ENCODE results near the gene ZBTB16. TPM values are rescaled to one million over a fixed set of nuclear protein-coding genes. Genes with fewer than 3 reads are reported as not detected.
A peak's percentile ranks its signal among the peaks of the same experiment; 100 is the strongest.

The ZBTB16 gene
- total RNA-seq, 2 donors from 2014 or later, result 17.2 to 20.7 TPM

GRCh38 chr11:114083391-114084252, 24.1 kb downstream of the ZBTB16 start:
- no peak for ATAC-seq
- no peaks in the 10 kb centered on the region for H3K9me3 ChIP-seq (ENCODE audit: control insufficient read depth, low read length, poor library complexity, severe bottlenecking)
- DNase-seq, result no peak
- peaks cover 62% of the 10 kb centered on the region for H3K4me1 Mint-ChIP-seq
- H3K36me3 Mint-ChIP-seq (ENCODE audit: low read depth), result no peaks in the 10 kb centered on the region
- peak overlapping the region; percentile 99 for H3K27ac Mint-ChIP-seq
- peak overlapping the region; percentile 43 for H3K4me3 Mint-ChIP-seq
- H3K27me3 Mint-ChIP-seq, result no peaks in the 10 kb centered on the region

- ATAC-seq (no peak), DNase-seq (no peak)
- H3K27me3 Mint-ChIP-seq, result no peaks in the 10 kb centered on the region
- peaks cover 62% of the 10 kb centered on the region for H3K4me1 Mint-ChIP-seq
- H3K36me3 Mint-ChIP-seq (ENCODE audit: low read depth), result no peaks in the 10 kb centered on the region
- H3K9me3 ChIP-seq (ENCODE audit: control insufficient read depth, low read length, poor library complexity, severe bottlenecking), result no peaks in the 10 kb centered on the region
- H3K4me3 Mint-ChIP-seq, result peak overlapping the region; percentile 41
- peak overlapping the region; percentile 99 for H3K27ac Mint-ChIP-seq
Observed at GRCh38 chr11:114084414-114084813, 24.9 kb downstream of the ZBTB16 start.

- H3K27me3 Mint-ChIP-seq, result no peaks in the 10 kb centered on the region
- no peak overlapping the region for H3K4me3 Mint-ChIP-seq
- H3K27ac Mint-ChIP-seq, result no peak overlapping the region
- H3K36me3 Mint-ChIP-seq (ENCODE audit: low read depth), result no peaks in the 10 kb centered on the region
- no peaks in the 10 kb centered on the region for H3K9me3 ChIP-seq (ENCODE audit: control insufficient read depth, low read length, poor library complexity, severe bottlenecking)
- H3K4me1 Mint-ChIP-seq, result peaks cover 53% of the 10 kb centered on the region
- DNase-seq (no peak), ATAC-seq (no peak)
Observed at GRCh38 chr11:114085965-114086793, 26.7 kb downstream of the ZBTB16 start.

- Mint-ChIP-seq H3K36me3 (ENCODE audit: low read depth) (no peaks in the 10 kb centered on the region), H3K4me1 (peaks cover 51% of the 10 kb centered on the region), H3K27me3 (no peaks in the 10 kb centered on the region), H3K4me3 (no peak overlapping the region), H3K27ac (peak overlapping the region; percentile 1)
- no peak for DNase-seq
- no peaks in the 10 kb centered on the region for H3K9me3 ChIP-seq (ENCODE audit: control insufficient read depth, low read length, poor library complexity, severe bottlenecking)
- no peak for ATAC-seq
Observed at GRCh38 chr11:114087025-114087424, 27.5 kb downstream of the ZBTB16 start.

GRCh38 chr11:114088216-114088615, 28.7 kb downstream of the ZBTB16 start:
- no peak overlapping the region for H3K4me3 Mint-ChIP-seq
- H3K4me1 Mint-ChIP-seq, result peaks cover 47% of the 10 kb centered on the region
- no peak for ATAC-seq
- no peaks in the 10 kb centered on the region for H3K27me3 Mint-ChIP-seq
- H3K9me3 ChIP-seq (ENCODE audit: control insufficient read depth, low read length, poor library complexity, severe bottlenecking), result no peaks in the 10 kb centered on the region
- H3K27ac Mint-ChIP-seq, result no peak overlapping the region
- H3K36me3 Mint-ChIP-seq (ENCODE audit: low read depth), result no peaks in the 10 kb centered on the region
- DNase-seq, result no peak

GRCh38 chr11:114088836-114089235, 29.3 kb downstream of the ZBTB16 start:
- H3K9me3 ChIP-seq (ENCODE audit: control insufficient read depth, low read length, poor library complexity, severe bottlenecking), result no peaks in the 10 kb centered on the region
- no peaks in the 10 kb centered on the region for H3K36me3 Mint-ChIP-seq (ENCODE audit: low read depth)
- DNase-seq, result no peak
- H3K4me3 Mint-ChIP-seq, result no peak overlapping the region
- H3K27me3 Mint-ChIP-seq, result no peaks in the 10 kb centered on the region
- H3K4me1 Mint-ChIP-seq, result peaks cover 44% of the 10 kb centered on the region
- no peak overlapping the region for H3K27ac Mint-ChIP-seq
- no peak for ATAC-seq

- ATAC-seq, result no peak
Observed at GRCh38 chr11:114089748-114090147, 30.2 kb downstream of the ZBTB16 start.

GRCh38 chr11:114090225-114090910, 30.9 kb downstream of the ZBTB16 start:
- peaks cover 41% of the 10 kb centered on the region for H3K4me1 Mint-ChIP-seq
- no peaks in the 10 kb centered on the region for H3K27me3 Mint-ChIP-seq
- no peaks in the 10 kb centered on the region for H3K9me3 ChIP-seq (ENCODE audit: control insufficient read depth, low read length, poor library complexity, severe bottlenecking)
- H3K27ac Mint-ChIP-seq, result peak overlapping the region; percentile 49
- H3K36me3 Mint-ChIP-seq (ENCODE audit: low read depth), result no peaks in the 10 kb centered on the region
- no peak for DNase-seq
- H3K4me3 Mint-ChIP-seq, result no peak overlapping the region
- ATAC-seq, result no peak

More at GRCh38 chr11:114089748-114090147, 30.2 kb downstream of the ZBTB16 start:
- no peak for DNase-seq
- no peaks in the 10 kb centered on the region for H3K27me3 Mint-ChIP-seq
- peak overlapping the region; percentile 49 for H3K27ac Mint-ChIP-seq
- H3K4me1 Mint-ChIP-seq, result peaks cover 39% of the 10 kb centered on the region
- H3K4me3 Mint-ChIP-seq, result no peak overlapping the region
- no peaks in the 10 kb centered on the region for H3K36me3 Mint-ChIP-seq (ENCODE audit: low read depth)
- H3K9me3 ChIP-seq (ENCODE audit: control insufficient read depth, low read length, poor library complexity, severe bottlenecking), result no peaks in the 10 kb centered on the region

GRCh38 chr11:114090976-114091375, 31.5 kb downstream of the ZBTB16 start:
- Mint-ChIP-seq H3K27ac (peak overlapping the region; percentile 49), H3K4me3 (no peak overlapping the region), H3K27me3 (no peaks in the 10 kb centered on the region), H3K4me1 (peaks cover 40% of the 10 kb centered on the region), H3K36me3 (ENCODE audit: low read depth) (no peaks in the 10 kb centered on the region)
- DNase-seq (no peak), ATAC-seq (no peak)
- H3K9me3 ChIP-seq (ENCODE audit: control insufficient read depth, low read length, poor library complexity, severe bottlenecking), result no peaks in the 10 kb centered on the region

- H3K4me1 Mint-ChIP-seq, result peaks cover 40% of the 10 kb centered on the region
- no peak for ATAC-seq
- no peaks in the 10 kb centered on the region for H3K27me3 Mint-ChIP-seq
- no peaks in the 10 kb centered on the region for H3K9me3 ChIP-seq (ENCODE audit: control insufficient read depth, low read length, poor library complexity, severe bottlenecking)
- no peaks in the 10 kb centered on the region for H3K36me3 Mint-ChIP-seq (ENCODE audit: low read depth)
- no peak for DNase-seq
- H3K27ac Mint-ChIP-seq, result no peak overlapping the region
- no peak overlapping the region for H3K4me3 Mint-ChIP-seq
Observed at GRCh38 chr11:114091516-114092397, 32.2 kb downstream of the ZBTB16 start.

GRCh38 chr11:114092478-114092877, 33.0 kb downstream of the ZBTB16 start:
- no peaks in the 10 kb centered on the region for H3K9me3 ChIP-seq (ENCODE audit: control insufficient read depth, low read length, poor library complexity, severe bottlenecking)
- ATAC-seq, result no peak
- peak overlapping the region; percentile 78 for H3K27ac Mint-ChIP-seq
- H3K36me3 Mint-ChIP-seq (ENCODE audit: low read depth), result no peaks in the 10 kb centered on the region
- no peak overlapping the region for H3K4me3 Mint-ChIP-seq
- H3K27me3 Mint-ChIP-seq, result no peaks in the 10 kb centered on the region
- H3K4me1 Mint-ChIP-seq, result peaks cover 36% of the 10 kb centered on the region
- DNase-seq, result no peak

GRCh38 chr11:114092953-114093352, 33.4 kb downstream of the ZBTB16 start:
- Mint-ChIP-seq H3K27me3 (no peaks in the 10 kb centered on the region), H3K4me3 (no peak overlapping the region), H3K36me3 (ENCODE audit: low read depth) (no peaks in the 10 kb centered on the region), H3K27ac (peak overlapping the region; percentile 78), H3K4me1 (peaks cover 35% of the 10 kb centered on the region)
- DNase-seq, result no peak
- no peak for ATAC-seq
- H3K9me3 ChIP-seq (ENCODE audit: control insufficient read depth, low read length, poor library complexity, severe bottlenecking), result no peaks in the 10 kb centered on the region
